Muscle layer of colon (tissue), 2 donors: ENCODE measurements around the gene SNX32.

Experiments used
- H3K27ac ChIP-seq: one replicate; pipeline ENCODE4 v1.7.0; 2013; ENCODE audit warnings: low read depth, mild to moderate bottlenecking, low read length, moderate library complexity
- H3K27me3 ChIP-seq, 2 donors: one replicate each; pipeline ENCODE4 v1.7.0; 2013; ENCODE audit warnings: low read length in 2 of 2, mild to moderate bottlenecking in 2 of 2; ENCODE audit not compliant: insufficient read depth in 2 of 2, control insufficient read depth in 1 of 2
- H3K36me3 ChIP-seq: one replicate; pipeline ENCODE4 v1.7.0; 2013; ENCODE audit warnings: mild to moderate bottlenecking, low read length; ENCODE audit not compliant: insufficient read depth
- H3K4me1 ChIP-seq: one replicate; pipeline ENCODE4 v1.7.0; 2013; ENCODE audit warnings: mild to moderate bottlenecking, low read length; ENCODE audit not compliant: insufficient read depth
- H3K4me3 ChIP-seq, 2 donors: one replicate each; pipeline ENCODE4 v1.7.0; 2013; ENCODE audit warnings: low read length in 2 of 2, low read depth in 1 of 2, mild to moderate bottlenecking in 1 of 2, moderate library complexity in 1 of 2
- H3K9ac ChIP-seq: one replicate; pipeline ENCODE4 v1.7.0; 2013; ENCODE audit warnings: low read length
- H3K9me3 ChIP-seq: one replicate; pipeline ENCODE4 v1.7.0; 2013; ENCODE audit warnings: mild to moderate bottlenecking, low read length
- donor health status: abdominal sarcoma.
- donor health status: Adenocarcinoma of cecum.

SNX32 gene

DNA sequence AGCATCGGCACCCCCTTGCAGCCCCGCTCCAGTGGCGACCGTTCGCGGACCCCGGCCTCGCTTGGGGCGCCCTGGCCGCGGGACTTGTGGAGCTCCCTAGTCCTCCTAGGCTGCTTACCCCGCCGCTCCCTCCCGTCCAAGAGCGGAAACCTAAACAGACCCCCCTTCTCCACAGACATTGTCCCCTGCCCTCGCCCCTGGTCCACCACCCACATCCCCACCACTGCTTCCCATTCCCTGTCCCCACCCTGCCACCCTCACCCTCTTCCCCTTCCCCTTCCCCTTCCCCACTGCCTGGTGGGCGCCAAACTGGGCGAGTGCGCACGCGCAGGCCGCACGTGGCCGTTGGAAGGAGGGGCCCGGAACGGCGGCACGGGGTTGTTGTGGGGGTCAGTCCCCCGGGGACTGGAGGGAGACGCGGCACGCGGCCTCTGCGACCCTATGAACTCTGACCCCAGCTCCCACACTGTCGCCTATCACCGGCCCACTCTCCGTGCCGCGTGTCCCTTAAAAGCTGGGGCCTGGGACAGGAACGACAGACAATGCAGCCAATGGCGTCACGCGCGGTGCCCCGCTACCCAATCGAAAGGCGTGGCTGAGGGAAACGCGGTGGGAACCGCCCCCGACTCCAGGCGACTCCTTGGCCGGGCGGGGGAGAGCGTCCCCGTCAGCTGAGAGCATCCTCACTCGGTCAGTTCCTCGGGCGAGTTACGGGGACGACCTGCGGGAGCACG lies at the start of gene SNX32:
SNX32 (plus strand) TSS at position 667 of the 734 bp plus-strand sequence. CDS start 103 bp downstream, outside the sequence.
- no peaks in the 10 kb centered on the region for H3K36me3 ChIP-seq
- H3K27me3 ChIP-seq, result no peaks in the 10 kb centered on the region
- H3K4me3 ChIP-seq, result peak within 1 kb of the TSS; percentile 65 to 76
- H3K4me1 ChIP-seq, result peaks cover 15% of the 10 kb centered on the region
- no peaks in the 10 kb centered on the region for H3K9me3 ChIP-seq
- peak within 1 kb of the TSS; percentile 15 for H3K9ac ChIP-seq
- H3K27ac ChIP-seq, result peak within 1 kb of the TSS; percentile 48

DNA sequence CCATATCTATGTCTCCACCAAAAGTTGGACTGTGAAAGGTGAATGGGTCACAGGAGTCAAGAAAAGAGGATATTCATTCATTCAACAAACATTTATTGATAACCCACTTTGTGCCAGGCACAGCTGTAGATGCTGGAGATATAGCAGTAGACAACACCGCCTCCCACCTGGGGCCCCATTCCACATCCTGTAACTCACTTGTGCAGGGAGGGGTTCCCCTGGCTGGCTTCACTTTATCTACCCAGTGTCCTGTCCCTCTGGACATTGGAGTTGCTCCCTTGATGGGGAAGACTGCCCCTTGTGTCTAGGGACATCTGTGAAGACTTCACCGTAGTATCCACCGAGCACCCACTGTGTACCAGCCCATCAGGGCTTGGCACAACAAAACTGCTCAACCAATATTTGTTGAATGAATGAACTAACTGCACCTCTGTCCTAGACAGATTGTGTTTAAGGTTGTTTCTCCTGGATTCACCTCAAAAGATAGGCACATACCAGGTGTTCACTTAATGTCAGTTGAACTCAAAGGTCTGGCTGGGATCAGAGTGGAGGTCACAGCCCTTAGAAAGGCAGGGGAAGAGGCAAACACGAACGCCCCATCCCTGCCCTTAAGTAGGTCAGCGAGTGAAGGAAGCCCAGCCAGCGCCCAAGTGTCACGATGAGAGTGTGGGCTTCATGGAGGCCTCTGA lies 48.3 kb upstream of the SNX32 start:
- Histone ChIP-seq H3K27me3 (peaks cover 31 to 32% of the 10 kb centered on the region in 2 donors), H3K36me3 (no peaks in the 10 kb centered on the region), H3K9me3 (no peaks in the 10 kb centered on the region), H3K4me3 (no peak overlapping the region), H3K27ac (no peak overlapping the region), H3K9ac (no peak overlapping the region), H3K4me1 (peaks cover 11% of the 10 kb centered on the region)

DNA sequence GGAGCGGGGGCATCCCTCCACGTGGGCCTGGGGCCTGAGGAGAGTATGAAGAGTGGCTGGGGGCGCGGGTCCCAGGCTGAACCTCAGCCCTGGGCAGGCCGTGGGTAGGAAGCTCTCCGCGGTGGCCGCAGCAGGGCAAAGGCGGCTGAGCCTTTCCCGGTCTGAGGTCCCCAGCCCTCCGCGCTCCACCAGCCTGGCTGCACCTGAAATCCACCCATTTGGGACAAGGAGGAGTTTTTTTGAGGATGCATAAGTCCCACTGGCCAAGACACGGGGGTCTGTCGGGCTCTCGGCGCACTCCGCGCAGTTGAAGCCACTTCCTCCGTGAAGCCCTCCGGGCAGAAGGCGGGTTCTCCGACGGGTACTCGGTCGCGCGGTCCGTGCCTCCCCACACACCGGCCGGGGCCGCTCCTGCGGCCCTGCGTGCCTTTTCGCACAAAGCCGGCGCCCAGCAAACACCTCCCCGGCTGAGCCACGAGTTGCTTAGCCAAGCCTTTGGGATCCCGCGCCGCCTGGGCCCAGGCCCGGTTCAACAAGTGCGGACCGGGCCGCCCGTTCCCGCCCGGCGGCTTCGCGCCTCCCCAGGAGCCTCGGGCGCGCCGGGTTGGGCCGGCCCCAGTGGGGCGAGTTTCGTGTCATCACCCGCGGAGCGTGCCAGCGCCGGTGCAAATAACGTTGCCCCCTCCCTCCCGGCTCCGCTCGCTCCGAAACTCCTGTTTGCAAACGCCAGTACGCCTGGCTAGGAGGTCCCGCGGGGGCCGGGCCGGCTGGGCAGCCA lies 47.6 kb upstream of the SNX32 start:
- Histone ChIP-seq H3K4me3 (no peak overlapping the region), H3K9ac (no peak overlapping the region), H3K9me3 (no peaks in the 10 kb centered on the region), H3K4me1 (peaks cover 11% of the 10 kb centered on the region), H3K36me3 (no peaks in the 10 kb centered on the region), H3K27ac (no peak overlapping the region), H3K27me3 (peaks cover 31 to 32% of the 10 kb centered on the region in 2 donors)

DNA sequence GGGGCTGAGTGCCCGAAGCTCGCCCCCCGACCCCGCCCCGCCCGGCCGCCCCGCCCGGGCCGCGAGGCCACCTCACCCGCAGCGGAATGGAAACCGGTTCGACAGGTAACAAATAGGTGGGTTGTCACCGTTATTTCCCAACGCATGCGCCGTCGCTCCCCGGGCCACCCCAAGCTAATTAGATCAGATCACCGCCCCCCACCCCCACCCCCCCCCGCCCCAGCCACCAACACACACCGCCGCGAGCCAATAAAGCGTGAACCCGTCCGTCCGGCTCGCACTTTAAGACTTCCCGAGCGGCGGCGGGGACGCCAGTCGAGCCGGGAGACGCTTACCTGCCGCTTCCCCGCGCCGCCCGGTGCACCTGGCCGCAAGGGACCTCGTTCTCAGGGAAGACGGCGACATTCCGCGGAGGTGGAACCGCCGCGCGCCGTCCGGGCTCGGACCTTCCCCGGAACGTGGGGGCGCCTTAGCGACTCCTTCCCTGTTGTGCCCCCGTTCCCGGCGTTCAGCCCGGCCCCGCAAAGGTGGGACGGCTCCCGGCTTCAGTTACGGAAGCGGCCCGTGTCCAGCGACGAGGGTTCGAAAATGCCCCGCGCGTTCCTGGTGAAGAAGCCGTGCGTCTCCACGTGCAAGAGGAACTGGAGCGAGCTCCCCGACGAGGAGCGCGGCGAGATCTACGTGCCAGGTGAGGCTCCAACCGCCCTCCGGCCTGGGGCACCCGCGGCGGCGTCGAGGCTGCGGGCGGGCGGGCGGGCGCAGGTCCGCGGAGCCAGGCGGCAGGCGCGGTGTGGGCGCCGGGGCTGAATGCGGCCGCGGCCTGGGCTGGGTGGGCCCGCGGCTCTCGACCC lies 46.8 kb upstream of the SNX32 start, which contains the start of gene OVOL1:
OVOL1 (plus strand) TSS at position 278 of the 851 bp plus-strand sequence; CDS start at position 589, 311 bp downstream.
- Histone ChIP-seq H3K36me3 (no peaks in the 10 kb centered on the region), H3K4me3 (no peak within 1 kb of the TSS), H3K4me1 (peaks cover 11% of the 10 kb centered on the region), H3K9ac (no peak within 1 kb of the TSS), H3K27ac (no peak within 1 kb of the TSS), H3K9me3 (no peaks in the 10 kb centered on the region), H3K27me3 (peaks cover 31 to 32% of the 10 kb centered on the region in 2 donors)

DNA sequence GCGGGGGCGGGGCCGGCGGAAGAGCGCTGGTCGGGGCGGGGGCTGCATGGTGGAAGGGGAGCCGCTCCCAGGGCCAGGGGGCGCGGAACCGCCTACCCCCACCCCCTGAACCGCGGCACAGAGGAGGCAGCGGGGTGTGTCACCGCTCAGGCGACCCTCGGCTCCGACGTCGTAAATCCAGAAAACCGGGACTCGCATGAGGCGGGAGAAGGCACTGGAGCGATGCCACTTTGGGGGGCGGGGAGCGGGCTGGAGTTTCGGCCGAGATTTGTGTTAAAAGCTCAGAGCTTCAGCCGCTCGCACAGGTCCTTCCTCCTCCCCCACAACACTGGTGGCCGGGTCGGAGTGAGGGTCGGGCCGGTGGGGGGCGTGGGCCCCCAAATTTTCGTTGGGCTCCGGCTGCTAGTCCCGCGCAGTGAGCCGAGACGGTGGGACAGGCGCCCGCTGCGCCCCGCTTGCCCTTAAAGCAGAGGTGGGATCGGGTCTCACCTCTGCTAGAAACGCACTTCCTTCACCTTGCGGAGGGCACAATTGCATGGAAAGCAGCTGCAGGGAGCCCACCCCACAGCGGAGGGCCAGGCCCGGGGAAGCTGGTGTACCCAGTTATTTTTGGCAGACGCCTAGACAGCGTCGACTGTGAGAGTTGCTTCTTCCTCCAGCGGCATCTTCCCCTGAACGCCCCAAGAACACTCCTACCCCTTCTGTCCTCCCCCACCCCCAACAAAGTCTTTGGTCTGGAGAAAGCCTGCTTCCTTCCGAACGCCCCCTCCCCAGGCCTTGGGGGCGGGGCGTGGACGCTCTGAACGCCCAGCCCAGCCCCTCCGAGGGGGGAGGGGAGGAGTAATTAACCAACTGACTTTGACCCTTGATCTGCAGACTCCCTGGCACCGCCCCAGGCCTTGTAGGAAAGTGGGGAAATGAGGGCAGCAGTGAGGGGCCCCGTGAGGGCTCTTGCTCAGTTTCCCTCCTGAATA lies 45.8 kb upstream of the SNX32 start:
- H3K27ac ChIP-seq, result no peak overlapping the region
- H3K36me3 ChIP-seq, result no peaks in the 10 kb centered on the region
- peaks cover 11% of the 10 kb centered on the region for H3K4me1 ChIP-seq
- H3K9me3 ChIP-seq, result no peaks in the 10 kb centered on the region
- no peak overlapping the region for H3K9ac ChIP-seq
- peaks cover 31 to 32% of the 10 kb centered on the region in 2 donors for H3K27me3 ChIP-seq
- no peak overlapping the region for H3K4me3 ChIP-seq

DNA sequence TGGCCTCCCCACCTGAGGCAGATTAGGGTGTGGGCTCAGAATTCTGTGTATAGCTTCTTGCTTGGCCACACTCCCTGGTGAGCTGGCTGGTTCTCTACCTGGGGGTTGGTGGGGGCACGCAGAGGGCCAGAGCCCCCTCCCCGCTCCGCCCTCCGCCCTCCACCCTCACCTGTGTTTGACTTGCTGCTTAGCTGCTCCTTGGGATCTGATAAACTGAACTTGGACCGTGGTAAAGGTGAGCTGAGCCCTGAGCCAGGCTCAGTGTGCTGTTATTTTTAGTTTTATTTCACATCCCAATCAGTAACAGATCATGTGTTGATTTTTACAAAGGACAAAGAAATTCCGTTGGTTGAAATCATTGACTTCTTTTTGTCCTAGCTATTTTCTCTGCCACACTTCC lies 44.9 kb upstream of the SNX32 start:
- Histone ChIP-seq H3K9me3 (no peaks in the 10 kb centered on the region), H3K9ac (no peak overlapping the region), H3K27me3 (peaks cover 32 to 35% of the 10 kb centered on the region in 2 donors), H3K4me1 (peaks cover 11% of the 10 kb centered on the region), H3K4me3 (no peak overlapping the region), H3K36me3 (no peaks in the 10 kb centered on the region), H3K27ac (no peak overlapping the region)

DNA sequence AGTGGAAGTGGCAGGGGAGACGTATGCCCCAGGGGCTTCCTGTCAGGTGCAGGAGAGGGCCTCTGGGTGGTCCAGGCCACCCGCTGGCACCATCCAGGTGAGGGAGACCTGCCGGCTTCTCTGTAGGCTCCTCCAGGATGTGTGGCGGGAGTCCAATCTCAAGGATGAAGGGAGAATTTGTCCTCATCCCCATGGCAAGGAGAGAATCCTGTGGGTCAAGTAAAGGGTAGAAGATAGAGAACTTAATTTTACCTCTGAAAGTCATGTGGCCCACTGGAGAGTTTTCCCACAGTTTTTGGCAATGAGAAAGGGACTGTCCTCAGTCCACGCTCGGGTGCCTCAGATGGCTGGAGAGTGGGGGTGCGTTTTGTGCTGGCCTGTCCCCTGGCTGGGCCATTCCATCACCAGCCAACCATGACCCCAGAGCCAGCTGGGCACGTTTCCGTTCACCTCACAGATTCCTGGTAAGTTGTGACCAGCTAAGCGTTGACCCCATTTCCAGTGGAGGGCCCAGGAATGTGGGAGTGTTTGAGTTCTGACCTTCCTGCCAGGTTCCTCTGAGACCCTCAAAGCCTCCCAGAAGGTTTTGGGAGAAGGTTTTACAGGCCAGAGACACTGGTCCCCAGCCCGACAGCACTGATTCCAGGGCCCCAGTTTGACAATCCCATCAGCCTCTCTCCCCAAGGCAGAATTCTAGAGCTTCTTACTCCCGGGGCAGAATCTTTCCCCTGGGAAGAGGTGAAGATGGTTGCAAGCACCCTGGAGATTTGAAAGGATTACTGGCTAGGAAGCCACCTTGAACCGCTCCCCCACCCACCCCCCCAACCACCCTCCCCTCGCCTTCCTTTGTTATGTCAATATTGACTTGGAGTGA lies 44.3 kb upstream of the SNX32 start:
- H3K27me3 ChIP-seq, result peaks cover 32 to 35% of the 10 kb centered on the region in 2 donors
- H3K4me3 ChIP-seq, result no peak overlapping the region
- H3K9me3 ChIP-seq, result no peaks in the 10 kb centered on the region
- H3K9ac ChIP-seq, result no peak overlapping the region
- no peaks in the 10 kb centered on the region for H3K36me3 ChIP-seq
- no peak overlapping the region for H3K27ac ChIP-seq
- H3K4me1 ChIP-seq, result peaks cover 11% of the 10 kb centered on the region

DNA sequence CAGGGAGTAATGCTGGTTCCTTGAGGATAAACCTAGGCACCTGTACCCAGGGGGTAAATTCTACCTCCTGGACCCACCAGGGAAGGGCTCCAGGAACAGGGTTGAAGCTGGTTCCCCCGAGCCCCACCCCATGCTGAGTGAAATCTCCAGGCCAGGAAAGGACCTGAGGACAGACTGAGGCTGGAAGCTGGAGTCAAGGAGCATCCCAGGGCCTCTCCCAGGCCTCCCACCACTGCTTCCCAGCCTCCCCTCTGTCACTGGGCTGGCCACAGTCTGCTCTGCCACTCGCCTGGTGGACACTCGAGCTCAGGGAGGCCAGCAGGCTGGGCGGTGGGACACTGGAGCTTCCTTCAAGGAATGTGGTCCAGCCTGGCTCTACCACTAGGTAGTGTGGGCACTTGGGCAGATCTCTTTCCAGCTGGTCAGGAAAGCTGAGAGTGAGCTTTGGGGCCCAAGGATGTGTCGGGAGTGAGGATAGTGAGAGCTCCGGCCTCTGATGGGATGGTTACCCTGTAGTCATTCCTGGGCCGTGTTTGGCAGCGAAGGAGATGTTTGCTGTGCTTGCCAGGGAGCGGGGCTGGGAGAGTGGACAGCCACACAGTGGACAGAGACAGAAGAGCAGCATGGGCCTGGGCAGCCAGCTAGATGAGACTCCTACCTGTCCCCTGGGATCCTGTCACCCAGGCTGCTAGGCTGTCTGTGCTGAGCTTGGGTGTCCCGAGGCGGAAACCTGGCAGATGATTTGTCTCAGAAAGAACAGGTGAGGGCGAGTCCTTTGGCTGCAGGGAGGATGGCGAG lies 43.5 kb upstream of the SNX32 start:
- peaks cover 28 to 35% of the 10 kb centered on the region in 2 donors for H3K27me3 ChIP-seq
- H3K9ac ChIP-seq, result no peak overlapping the region
- H3K4me1 ChIP-seq, result peaks cover 11% of the 10 kb centered on the region
- no peak overlapping the region for H3K4me3 ChIP-seq
- H3K27ac ChIP-seq, result no peak overlapping the region
- H3K9me3 ChIP-seq, result no peaks in the 10 kb centered on the region
- no peaks in the 10 kb centered on the region for H3K36me3 ChIP-seq
